SK-N-SH (cell line): ENCODE measurements around the gene TTC28. TPM values are rescaled to one million over a fixed set of nuclear protein-coding genes. Genes with fewer than 3 reads are reported as not detected.

Experiments used
- CTCF ChIA-PET: fragments of 300-600, 350-600 bp; formaldehyde crosslinking; extraction: SDS; loops from one replicate; lab custom pipeline; 2021; lab: Yijun Ruan, JAX
- POLR2A ChIA-PET: fragments of 350-600 bp; sonication (Branson Sonifier 250); formaldehyde crosslinking; extraction: SDS; loops from one replicate; lab custom pipeline; 2020; ENCODE audit warnings: antibody characterized with exemption, inconsistent platforms; lab: Yijun Ruan, JAX
- DNase-seq: peaks from one replicate; pipeline ENCODE4 v3.0.0; 2012
- H2AFZ ChIP-seq: fragments of 200-600 bp; sonication (generic); 2 replicates; pipeline ENCODE4 v1.8.1; 2016; ENCODE audit warnings: antibody characterized with exemption, mild to moderate bottlenecking, low read depth
- H3F3A ChIP-seq: fragments of 200-600 bp; sonication (generic); replicated peaks from 2 replicates; pipeline ENCODE3; 2016; ENCODE audit warnings: antibody characterized with exemption, mild to moderate bottlenecking; ENCODE audit not compliant: insufficient read depth
- H3K27ac ChIP-seq, 2 experiments: fragments of 200-500 bp in 1 of 2; fragments of 200-600 bp in 1 of 2; sonication (Bioruptor generic) in 1 of 2; sonication (generic), shearing (Covaris generic) in 1 of 2; 2 replicates each; pipeline versions ENCODE4 v1.5.1 to v1.6.1; 2014 to 2016; ENCODE audit warnings: low read depth in 2 of 2, inconsistent platforms in 1 of 2, low read length in 1 of 2, mild to moderate bottlenecking in 1 of 2, mixed read lengths in 1 of 2
- H3K27me3 ChIP-seq: fragments of 200-600 bp; sonication (generic), shearing (Covaris generic); 2 replicates; pipeline ENCODE4 v1.6.1; 2016; ENCODE audit warnings: mixed run types; ENCODE audit not compliant: insufficient read depth
- H3K36me3 ChIP-seq, 2 experiments: fragments of 200-500 bp in 1 of 2; fragments of 200-600 bp in 1 of 2; sonication (Bioruptor generic) in 1 of 2; sonication (generic) in 1 of 2; replicated peaks in 1 of 2; 2 replicates each; pipeline versions ENCODE3 to v1.5.1; 2014 to 2016; ENCODE audit warnings: low read length in 1 of 2, mild to moderate bottlenecking in 1 of 2; ENCODE audit not compliant: insufficient read depth in 2 of 2, control insufficient read depth in 1 of 2
- H3K4me1 ChIP-seq, 2 experiments: fragments of 200-500 bp in 1 of 2; fragments of 200-600 bp in 1 of 2; sonication (Bioruptor generic) in 1 of 2; sonication (generic), shearing (Covaris generic) in 1 of 2; 2 replicates each; pipeline versions ENCODE4 v1.5.1 to v1.6.1; 2014 to 2016; ENCODE audit warnings: low read depth in 1 of 2, low read length in 1 of 2, mixed run types in 1 of 2; ENCODE audit not compliant: insufficient read depth in 2 of 2, control insufficient read depth in 1 of 2
- H3K4me2 ChIP-seq: fragments of 200-600 bp; sonication (generic), shearing (Covaris generic); 2 replicates; pipeline ENCODE4 v1.6.1; 2017; ENCODE audit warnings: mixed run types
- H3K4me3 ChIP-seq, 2 experiments: fragments of 200-500 bp in 1 of 2; fragments of 200-600 bp in 1 of 2; sonication (Bioruptor generic) in 1 of 2; sonication (generic), shearing (Covaris generic) in 1 of 2; 2 replicates each; pipeline versions ENCODE4 v1.5.1 to v1.8.1; 2014 to 2016; ENCODE audit warnings: low read depth in 2 of 2, inconsistent platforms in 1 of 2, low read length in 1 of 2, mild to moderate bottlenecking in 1 of 2, mixed read lengths in 1 of 2, moderate library complexity in 1 of 2
- H3K79me2 ChIP-seq: fragments of 200-600 bp; sonication (generic); 2 replicates; pipeline ENCODE4 v1.8.1; 2017; ENCODE audit warnings: mild to moderate bottlenecking; ENCODE audit not compliant: insufficient read depth
- H3K9ac ChIP-seq: fragments of 200-600 bp; sonication (generic); 2 replicates; pipeline ENCODE4 v1.6.1; 2017; ENCODE audit warnings: mixed run types
- H3K9me2 ChIP-seq: fragments of 200-600 bp; sonication (generic); 2 replicates; pipeline ENCODE4 v1.6.1; 2017; ENCODE audit warnings: mixed run types
- H3K9me3 ChIP-seq: fragments of 200-600 bp; sonication (generic); 2 replicates; pipeline ENCODE4 v1.6.1; 2017; ENCODE audit warnings: mixed run types, mild to moderate bottlenecking, moderate library complexity
- H4K20me1 ChIP-seq: fragments of 200-600 bp; sonication (generic); 2 replicates; pipeline ENCODE4 v1.6.1; 2017; ENCODE audit warnings: mild to moderate bottlenecking, mixed run types; ENCODE audit not compliant: insufficient read depth
- CHD2 ChIP-seq: fragments of 150-350 bp; IDR thresholded peaks from 2 replicates; pipeline ENCODE4 v1.6.1; 2018; ENCODE audit warnings: low read length; ENCODE audit not compliant: partially characterized antibody
- FOXM1 ChIP-seq: IDR thresholded peaks from 2 replicates; pipeline ENCODE4 v1.4.0; 2012; ENCODE audit warnings: low read depth, mild to moderate bottlenecking
- GATA2 ChIP-seq: sonication (generic); formaldehyde crosslinking; IDR thresholded peaks from 2 replicates; pipeline ENCODE4 v1.5.0; 2020; ENCODE audit warnings: mild to moderate bottlenecking, missing genetic modification reagents
- IRF3 ChIP-seq: fragments of 150-350 bp; IDR thresholded peaks from 2 replicates; pipeline ENCODE4 v1.6.1; 2016; ENCODE audit warnings: mild to moderate bottlenecking, low read depth, low read length
- MXI1 ChIP-seq: IDR thresholded peaks from 2 replicates; pipeline ENCODE4 v1.6.1; 2012; ENCODE audit warnings: mild to moderate bottlenecking, low read depth, low read length, improper control_type of control experiment
- NFIC ChIP-seq: IDR thresholded peaks from 2 replicates; pipeline ENCODE4 v1.4.0; 2012; ENCODE audit warnings: borderline replicate concordance
- NRF1 ChIP-seq: IDR thresholded peaks from 2 replicates; pipeline ENCODE4 v1.6.1; 2012; ENCODE audit warnings: low read depth, mild to moderate bottlenecking, low read length
- POLR2AphosphoS5 ChIP-seq: IDR thresholded peaks from 2 replicates; pipeline ENCODE4 v1.6.1; 2012; ENCODE audit warnings: low read depth, low read length
- RAD21 ChIP-seq: IDR thresholded peaks from 2 replicates; pipeline ENCODE4 v1.6.1; 2012; ENCODE audit warnings: mild to moderate bottlenecking, low read length
- RCOR1 ChIP-seq: fragments of 150-350 bp; IDR thresholded peaks from 2 replicates; pipeline ENCODE4 v1.6.1; 2017; ENCODE audit warnings: antibody characterized with exemption, low read length
- REST ChIP-seq: IDR thresholded peaks from 2 replicates; pipeline ENCODE4 v1.6.1; 2012; ENCODE audit warnings: mild to moderate bottlenecking, low read depth, low read length, moderate library complexity
- SIN3A ChIP-seq: IDR thresholded peaks from 2 replicates; pipeline ENCODE4 v1.6.1; 2012; ENCODE audit warnings: low read depth, mild to moderate bottlenecking, low read length, moderate library complexity, borderline replicate concordance
- SMC3 ChIP-seq: IDR thresholded peaks from 2 replicates; pipeline ENCODE4 v1.6.1; 2012; ENCODE audit warnings: low read depth, low read length, improper control_type of control experiment
- YY1 ChIP-seq: IDR thresholded peaks from 2 replicates; pipeline ENCODE4 v1.4.0; 2012; ENCODE audit warnings: low read depth, mild to moderate bottlenecking
- ZBTB33 ChIP-seq: IDR thresholded peaks from 2 replicates; pipeline ENCODE4 v1.4.0; 2012; ENCODE audit warnings: low read depth, borderline replicate concordance
- WGBS: methylation state at CpG from one replicate; pipeline ENCODE4 v1.1.6; 2017; ENCODE audit warnings: low lambda C conversion rate; 5-methylcytosine and 5-hydroxymethylcytosine counted together
- polyA plus RNA-seq, 3 experiments: library from polyadenylated mRNA; depleted of rRNA; stranded (reverse); fragments of >200 nt; gene quantifications; 2 replicates each; pipeline ENCODE4 v1.2.3, GENCODE V29; 2012

Gene TTC28
- polyA plus RNA-seq, 1 of the 3 experiments (the other 2 are of a cell fraction): 5.9 TPM

GRCh38 chr22:28094771-28095170 is 584.9 kb downstream of the TTC28 start:
- TF ChIP-seq IRF3: no peak
- no peak for TF ChIP-seq RCOR1
- TF ChIP-seq NFIC: no peak
- no peak for TF ChIP-seq MXI1
- no peak for TF ChIP-seq GATA2 (CRISPR knock-in tag)
- TF ChIP-seq ZBTB33: no peak
- TF ChIP-seq FOXM1: no peak
- no peak for TF ChIP-seq POLR2AphosphoS5
- no peak for TF ChIP-seq REST
- TF ChIP-seq SIN3A: no peak
- no peak for TF ChIP-seq CHD2
- no peak for TF ChIP-seq RAD21
- TF ChIP-seq YY1: no peak
- TF ChIP-seq SMC3: no peak
- no peak for TF ChIP-seq NRF1
- no peak overlapping the region for H3K9ac ChIP-seq
- no peak overlapping the region for H2AFZ ChIP-seq
- H3K4me2 ChIP-seq: no peak overlapping the region
- H3K9me2 ChIP-seq: no peaks in the 10 kb centered on the region
- no peaks in the 10 kb centered on the region for H3K79me2 ChIP-seq
- H3K27ac ChIP-seq: no peak overlapping the region; a peak in 1 of 4 replicates
- CTCF ChIA-PET: interaction anchor here (1.4 to 3.7 kb wide), 4 partner anchors 9 to 75 kb away, joined by 4 to 15 read pairs (median 7); no protein-coding TSS in a partner anchor
- H3F3A ChIP-seq: peaks cover 5% of the 10 kb centered on the region
- no peaks in the 10 kb centered on the region for H4K20me1 ChIP-seq
- no peak for DNase-seq
- peaks cover 2 to 39% of the 10 kb centered on the region in 2 experiments for H3K36me3 ChIP-seq
- no peaks in the 10 kb centered on the region for H3K27me3 ChIP-seq
- WGBS: 82% methylated on average over 7 of the region's 7 CpGs
- H3K4me1 ChIP-seq: peaks cover 0 to 33% of the 10 kb centered on the region in 2 experiments; a peak in 2 of 4 replicates
- no peak overlapping the region for H3K4me3 ChIP-seq
- no peaks in the 10 kb centered on the region for H3K9me3 ChIP-seq
- POLR2A ChIA-PET: no interaction called here
